GM18526 (cell line): ENCODE results near the gene E2F1.

Experiments used
- POLR2A ChIP-seq: IDR thresholded peaks from 3 replicates; pipeline ENCODE4 v1.6.1; 2011; ENCODE audit not compliant: insufficient read length; ENCODE audit errors: extremely low read depth

E2F1 gene

DNA sequence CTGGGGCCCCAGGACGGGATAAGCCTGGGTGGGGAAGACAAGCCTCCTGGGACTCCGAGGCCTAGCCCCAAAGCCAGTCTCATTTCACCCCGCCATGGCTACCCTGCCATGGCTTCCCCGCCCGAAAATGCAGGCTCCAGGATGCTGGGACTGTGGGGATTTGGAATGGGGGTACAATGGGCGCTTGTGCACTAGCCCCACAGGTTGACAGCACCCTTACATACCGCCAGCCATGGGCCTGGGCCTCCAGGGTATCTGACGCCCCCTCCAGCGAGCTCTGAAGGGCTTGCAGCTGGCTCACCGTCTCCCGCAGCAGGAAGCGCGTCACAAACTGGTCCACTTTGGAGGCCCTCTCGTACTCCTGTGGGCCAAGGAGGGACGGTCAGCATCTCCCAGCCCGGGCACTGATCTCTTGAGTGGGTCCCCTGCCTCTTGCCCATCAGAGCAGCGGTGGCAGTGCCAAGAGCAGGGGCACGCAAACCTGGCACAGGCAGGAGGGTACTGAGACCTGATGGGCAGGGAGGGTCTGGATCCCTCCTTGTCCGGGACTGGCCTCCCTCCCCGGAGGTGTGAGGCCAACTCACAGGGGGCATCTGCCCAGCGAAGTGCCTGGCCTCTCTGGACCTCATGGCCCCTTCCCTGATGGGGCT is 26.0 kb downstream of the E2F1 start:
- no peak for TF ChIP-seq POLR2A

DNA sequence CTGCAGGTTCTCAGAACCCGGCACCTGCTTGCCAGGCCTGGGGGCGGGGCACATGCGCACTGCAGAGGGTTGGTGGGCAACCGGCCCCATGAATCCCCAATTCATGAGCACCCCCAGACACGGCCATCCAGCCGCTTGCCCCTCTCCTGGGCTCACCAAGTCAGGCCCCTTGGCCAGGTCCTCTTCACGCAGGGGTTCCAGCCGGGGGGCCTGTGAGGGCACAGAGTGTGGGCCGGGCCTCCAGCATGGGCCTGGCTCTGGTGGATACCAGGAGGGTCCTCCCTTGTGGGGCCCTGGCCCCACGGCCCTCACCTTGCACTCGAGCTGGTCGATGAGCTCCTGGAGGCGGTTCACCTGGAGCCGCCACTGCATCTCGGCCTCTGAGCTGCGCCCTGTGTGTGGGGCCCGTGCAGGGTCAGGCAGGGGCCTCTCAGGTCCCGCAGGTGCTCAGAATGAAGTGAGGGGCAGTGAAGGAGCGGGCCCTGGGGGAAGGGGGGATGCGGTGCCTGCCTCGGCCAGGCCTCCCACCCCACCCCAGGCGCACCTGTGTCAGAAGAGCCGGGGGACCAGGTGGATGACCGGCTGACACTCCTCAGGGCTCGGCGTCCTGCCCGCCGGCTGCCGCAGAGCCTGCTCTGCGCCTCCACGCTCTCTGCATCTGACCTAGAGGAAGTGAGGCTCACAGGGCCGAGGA is 26.7 kb downstream of the E2F1 start:
- no peak for TF ChIP-seq POLR2A

DNA sequence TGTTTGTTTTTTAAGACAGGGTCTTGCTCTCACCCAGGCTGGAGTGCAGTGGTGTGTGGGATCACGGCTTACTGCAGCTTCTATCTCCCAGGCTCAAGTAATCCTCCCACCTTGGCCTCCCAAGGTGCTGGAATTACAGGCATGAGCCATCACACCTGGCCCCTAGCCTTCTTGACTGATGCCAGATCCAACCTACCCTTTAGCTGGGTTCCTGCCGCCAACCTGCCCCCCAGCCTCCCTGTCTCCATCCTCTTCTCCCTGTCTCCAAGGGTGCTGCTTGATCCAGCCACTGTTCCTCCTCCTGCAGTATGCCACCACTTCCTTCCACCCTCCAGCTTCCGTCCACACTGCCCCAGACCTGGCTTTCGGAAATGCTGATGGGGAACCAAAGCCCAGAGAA is 27.3 kb downstream of the E2F1 start:
- TF ChIP-seq POLR2A, result no peak

DNA sequence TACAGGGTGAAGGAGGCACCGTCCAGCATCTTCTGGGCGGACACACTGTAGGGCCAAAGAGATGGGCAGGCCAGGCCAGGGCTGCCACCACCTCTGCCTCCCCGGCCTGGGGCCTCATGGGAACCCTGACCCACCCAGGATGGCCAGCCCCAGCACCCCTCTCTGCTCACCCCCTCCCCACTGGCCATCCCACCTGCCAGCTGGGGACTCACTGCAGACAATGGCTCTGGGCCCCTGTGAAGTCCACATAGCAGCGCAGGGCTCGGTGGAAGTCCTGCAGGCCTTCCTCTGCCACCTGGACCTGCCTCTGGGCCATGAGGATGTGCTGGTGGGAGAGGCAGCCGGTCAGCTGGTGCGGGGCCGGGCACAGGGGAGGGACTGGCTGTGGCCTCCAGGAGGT is 27.7 kb downstream of the E2F1 start:
- no peak for TF ChIP-seq POLR2A

DNA sequence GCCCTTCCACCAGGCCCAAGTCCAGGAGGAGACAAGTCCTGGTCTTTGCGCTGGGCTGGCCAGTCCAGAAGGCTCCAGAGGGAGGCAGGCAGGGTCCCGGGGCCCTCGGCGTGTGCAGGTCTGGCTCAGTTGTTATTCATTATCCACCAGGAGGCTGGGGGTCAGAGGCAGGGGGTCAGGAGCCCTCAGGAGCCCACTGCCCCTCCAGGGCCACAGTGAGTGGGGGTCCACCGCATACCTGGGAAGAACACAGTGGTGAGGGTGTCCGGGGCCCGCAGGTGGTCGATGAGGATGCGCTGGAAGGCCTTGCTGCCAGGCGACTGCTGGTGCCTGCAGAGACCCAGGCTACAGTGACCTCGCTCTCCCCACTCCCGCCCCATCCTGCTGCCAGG is 28.5 kb downstream of the E2F1 start:
- no peak for TF ChIP-seq POLR2A

DNA sequence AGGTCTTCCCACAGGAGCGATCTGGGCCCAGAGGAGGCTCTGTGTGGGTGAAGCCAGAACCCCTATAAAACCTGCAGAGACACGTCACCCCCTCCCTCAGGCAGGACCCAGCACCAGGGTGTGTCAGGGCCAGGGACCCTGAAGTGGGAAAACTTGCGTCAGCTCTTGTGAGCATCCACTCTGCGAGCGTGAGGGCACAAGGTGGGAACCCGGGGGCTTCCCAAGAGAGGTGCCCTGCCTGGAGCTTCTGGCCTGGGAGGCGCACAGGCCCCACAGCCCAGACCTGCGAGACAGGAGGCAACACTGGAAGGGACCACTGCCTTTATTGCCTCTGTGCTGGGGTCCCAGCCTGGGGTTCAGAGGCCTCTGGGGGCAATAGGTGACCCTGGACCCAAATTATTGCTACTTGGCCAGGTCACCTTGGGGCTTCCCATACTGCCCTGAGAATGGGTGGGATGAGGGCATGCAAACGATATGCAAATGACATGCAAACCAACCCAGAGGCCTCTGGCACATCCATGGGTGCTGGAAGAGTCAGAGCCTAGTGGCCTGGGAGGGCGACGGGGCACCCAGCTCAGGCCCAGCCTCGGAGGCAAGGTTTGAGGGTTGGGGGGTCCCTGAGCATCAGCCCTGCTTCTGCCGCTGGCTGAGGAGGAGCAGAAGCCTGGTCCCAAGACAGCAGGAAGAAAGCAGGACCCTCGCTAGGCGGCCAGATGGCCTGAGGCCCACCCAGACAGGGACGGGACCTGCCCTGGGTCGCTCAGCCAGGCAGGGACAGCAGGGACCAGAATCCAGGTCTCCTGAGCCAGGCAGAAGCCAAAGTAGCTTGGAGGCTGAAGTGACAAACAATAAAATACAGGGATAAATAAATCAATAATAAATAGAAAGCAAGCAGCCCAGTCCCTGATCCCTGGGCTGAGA is 29.1 kb downstream of the E2F1 start:
- TF ChIP-seq POLR2A, result no peak

DNA sequence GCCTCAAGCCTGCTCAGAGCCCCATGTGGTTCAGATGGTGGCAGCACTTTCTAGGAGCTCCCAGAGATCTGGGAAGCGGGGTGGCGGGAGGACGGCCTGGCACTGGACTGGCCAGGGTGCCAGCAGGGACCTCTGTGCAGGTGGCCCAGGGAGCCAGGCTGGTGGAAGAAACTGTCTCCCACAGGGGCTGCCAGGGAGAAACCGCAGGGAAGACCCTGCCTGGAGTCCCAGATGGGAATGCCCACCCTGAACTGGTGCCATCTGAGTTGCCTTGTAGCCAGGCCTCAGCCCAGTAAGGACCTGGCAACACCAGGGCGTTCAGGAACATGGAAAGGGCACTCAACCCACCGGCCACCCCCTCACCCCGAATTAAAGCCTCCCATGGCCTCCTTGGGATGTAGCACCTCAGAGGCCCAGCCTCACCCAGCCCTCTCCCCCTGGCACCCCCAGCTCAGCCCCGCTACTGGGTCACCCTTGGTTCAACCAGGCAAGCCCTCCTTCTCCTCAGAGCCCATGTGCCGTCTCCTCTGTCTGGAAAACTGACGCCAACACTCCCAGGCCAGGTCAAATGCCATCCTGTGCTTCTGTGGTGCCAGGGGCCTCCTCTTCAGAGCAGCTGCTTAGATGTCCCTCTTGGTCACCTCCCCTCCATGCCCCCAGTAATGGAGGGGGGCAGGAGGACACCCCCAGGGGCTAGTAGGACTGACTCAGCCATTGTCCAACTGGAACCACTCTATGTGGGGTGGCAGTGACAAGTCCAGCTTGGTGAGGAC is 30.0 kb downstream of the E2F1 start:
- TF ChIP-seq POLR2A, result no peak

DNA sequence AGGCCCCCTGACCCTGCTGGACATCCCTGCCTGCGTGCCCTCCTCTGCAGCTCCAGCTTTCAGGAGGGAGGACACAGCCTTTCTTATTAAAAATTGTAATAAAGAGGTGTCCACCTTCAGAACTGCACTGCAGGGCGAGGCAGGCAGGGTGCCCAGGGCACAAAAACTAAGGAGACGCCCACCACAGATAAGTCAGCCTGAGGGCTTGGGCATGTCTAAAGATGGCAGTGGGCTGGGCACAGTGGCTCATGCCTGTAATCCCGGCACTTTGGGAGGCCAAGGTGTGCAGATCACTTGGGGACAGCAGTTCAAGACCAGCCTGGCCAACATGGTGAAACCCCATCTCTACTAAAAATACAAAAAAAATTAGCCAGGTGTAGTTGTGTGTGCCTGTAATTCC is 31.0 kb downstream of the E2F1 start:
- no peak for TF ChIP-seq POLR2A

DNA sequence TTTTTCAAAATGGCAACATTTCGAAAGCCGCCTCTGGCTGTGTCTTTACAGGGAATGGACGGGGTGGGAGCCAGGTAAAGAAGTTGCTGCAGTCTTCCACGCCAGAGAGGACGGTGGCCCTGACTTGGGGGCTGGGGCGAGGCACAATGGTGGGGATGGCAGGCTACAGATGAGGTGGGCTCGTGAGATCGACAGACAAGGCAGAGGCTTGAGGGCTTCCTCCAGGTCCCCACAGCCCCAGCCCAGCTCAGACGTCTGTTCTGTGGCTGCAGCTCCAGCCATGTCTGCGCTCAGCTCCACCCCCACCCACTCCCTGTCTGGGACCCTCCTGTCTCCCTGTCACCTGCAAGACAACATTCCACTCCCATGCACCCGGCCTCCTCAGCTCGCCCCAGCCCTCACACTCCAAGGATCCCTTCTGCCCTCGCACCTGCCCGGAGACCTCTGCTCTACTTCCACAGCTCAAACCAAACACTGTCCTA is 31.5 kb downstream of the E2F1 start:
- no peak for TF ChIP-seq POLR2A

DNA sequence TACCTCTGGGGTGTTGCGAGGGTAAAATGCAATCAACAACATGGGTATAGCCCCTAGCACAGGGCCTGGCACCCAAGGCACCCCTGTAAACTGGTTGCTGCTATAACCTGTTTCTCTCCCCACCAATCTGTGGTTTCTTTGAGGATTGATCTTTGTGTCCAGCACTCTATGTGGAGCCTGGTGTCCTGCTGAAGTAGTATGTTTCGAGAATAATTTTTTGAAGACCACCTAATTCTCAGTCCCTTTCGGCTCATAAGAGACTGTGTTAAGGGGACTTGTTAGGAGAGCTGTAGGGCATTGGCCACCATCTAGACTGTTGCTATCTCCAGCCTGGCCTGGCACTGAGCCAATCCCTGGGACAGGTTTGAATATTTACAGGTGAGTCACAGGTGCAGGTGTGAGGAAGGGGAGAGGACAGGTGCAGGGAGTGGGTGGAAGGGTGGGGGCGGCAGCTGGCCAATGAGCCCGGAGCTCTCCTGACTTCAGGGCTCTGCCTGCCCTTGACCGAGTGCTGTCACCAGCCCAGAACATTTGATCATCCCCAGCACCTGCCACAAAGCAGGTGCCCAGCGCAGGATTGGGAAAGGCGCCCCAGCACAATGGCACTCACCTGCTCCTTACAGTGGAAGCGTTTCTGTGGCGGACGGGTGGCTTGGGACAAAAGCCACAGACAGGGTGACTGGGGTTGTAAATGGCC is 32.1 kb downstream of the E2F1 start:
- TF ChIP-seq POLR2A, result no peak

DNA sequence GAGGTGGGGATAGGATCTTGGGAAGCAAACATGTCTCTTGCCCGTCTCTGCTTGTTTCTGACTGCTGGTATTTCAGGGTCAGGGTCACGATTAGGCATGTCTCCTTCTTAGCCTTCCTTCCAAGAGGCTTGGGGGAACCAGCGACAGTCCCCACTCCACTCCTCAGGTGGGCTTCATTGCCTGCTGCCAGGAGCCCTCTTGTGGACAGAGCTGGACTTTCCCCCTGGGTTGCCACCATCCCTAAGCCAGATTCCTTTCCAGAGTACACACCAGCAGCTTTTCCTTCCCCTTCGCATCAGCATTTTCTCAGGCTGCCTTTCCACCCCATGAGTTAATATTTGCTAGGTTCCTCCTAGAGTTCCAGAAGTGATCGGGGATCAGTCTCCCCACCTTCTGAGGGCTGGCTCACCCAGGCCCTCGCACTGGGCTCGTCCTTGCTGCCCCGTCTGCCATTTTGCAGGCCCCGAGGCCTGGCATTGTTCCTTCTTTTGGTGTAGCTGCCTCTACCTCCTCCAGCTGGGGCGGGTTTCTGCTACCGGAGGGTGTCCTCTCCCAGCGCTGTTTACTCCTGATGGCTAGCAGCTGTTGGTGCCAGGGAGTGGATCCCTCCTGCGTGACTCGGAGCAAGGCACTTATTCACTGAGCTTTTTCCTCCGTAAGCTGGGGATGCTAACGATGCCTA is 32.8 kb downstream of the E2F1 start:
- TF ChIP-seq POLR2A, result no peak

DNA sequence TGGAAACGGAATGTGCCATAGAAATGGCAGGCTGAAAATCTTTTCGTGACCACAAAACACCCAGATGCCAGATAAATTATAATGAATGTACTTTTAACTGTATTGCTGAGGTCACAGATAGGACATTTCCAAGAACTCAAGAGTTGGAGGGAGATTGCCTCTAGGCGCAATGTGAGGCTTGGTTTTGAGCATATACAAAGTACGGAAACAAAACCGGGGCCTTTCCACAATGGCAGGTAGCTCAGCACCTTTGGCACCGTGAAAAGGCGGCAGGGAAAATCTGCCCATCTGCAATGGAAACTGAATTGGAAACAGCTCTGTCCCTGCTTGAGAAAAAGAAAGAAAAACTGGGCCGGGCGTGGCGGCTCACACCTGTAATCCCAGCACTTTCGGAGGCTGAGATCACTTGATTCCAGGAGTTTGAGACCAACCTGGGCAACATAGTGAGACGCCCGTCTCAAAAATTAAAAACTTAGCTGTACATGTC is 34.6 kb downstream of the E2F1 start:
- no peak for TF ChIP-seq POLR2A

DNA sequence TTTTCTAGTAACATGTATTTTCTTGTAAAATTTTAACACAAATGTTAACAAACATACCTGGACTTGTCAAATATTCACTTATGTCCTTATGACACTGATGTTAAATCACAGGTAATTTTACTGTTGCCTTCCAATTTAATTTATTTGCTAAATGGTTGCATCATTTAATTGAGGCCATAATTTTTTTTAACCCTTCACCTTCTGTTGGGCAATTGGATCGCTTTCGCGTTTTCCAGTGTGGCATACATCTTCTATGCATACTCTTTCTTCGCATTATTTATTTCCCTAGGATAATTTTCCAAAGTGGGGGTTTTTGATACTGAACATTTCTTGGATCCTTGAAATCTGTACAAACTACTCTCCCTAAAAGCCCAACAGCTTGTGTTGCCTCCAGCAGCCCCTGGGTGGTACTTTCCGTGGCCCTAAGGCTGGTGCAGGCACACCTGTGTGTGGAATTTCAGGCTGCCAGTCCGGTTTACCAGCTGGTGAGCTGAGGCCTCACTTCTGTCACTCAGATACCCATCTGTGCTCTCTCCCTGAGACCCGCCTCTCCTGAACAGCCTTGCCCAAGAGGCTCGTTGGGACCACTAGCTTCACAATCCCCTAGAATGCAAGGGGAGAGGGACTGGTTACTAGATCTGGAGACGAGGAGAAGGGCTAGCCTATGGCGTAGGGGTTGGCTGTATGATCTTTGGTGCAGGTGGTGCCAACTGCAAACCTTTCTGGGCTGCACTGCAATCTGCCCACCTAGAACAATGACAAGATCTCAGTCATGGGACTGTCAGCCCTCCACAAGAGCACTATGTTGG is 35.2 kb downstream of the E2F1 start:
- TF ChIP-seq POLR2A, result no peak
